HAP-1 (cell line): Measurements from ENCODE around the gene ABCB10.

Experiments
- DNase-seq, 2 experiments: peaks; one replicate each; pipeline ENCODE4 v3.0.0-alpha.2; 2016 to 2020; ENCODE audit warnings: low spot score in 2 of 2
- H3K27me3 ChIP-seq: fragments of 250-450 bp; sonication (Bioruptor Pico); 2 replicates; pipeline ENCODE4 v1.5.1; 2020; ENCODE audit warnings: low read depth, mild to moderate bottlenecking, moderate library complexity
- H3K36me3 ChIP-seq: fragments of 250-450 bp; sonication (Bioruptor Pico); replicated peaks from 2 replicates; pipeline ENCODE4 v1.5.1; 2020; ENCODE audit warnings: mild to moderate bottlenecking
- H3K4me1 ChIP-seq: fragments of 250-450 bp; sonication (Bioruptor Pico); 2 replicates; pipeline ENCODE4 v1.5.1; 2020; ENCODE audit warnings: mild to moderate bottlenecking
- H3K4me3 ChIP-seq: fragments of 250-450 bp; sonication (Bioruptor Pico); 2 replicates; pipeline ENCODE4 v1.5.1; 2020; ENCODE audit warnings: mild to moderate bottlenecking, moderate library complexity
- H3K9me3 ChIP-seq: fragments of 250-450 bp; sonication (Bioruptor Pico); 2 replicates; pipeline ENCODE4 v1.5.1; 2020; ENCODE audit warnings: mild to moderate bottlenecking, moderate library complexity
- in situ Hi-C: fragments of 300-500 bp; cut with MboI; formaldehyde crosslinking; loops from 3 replicates; pipeline ENCODE4 v1.14.3; 2020; ENCODE audit warnings: low sequenced_read_pairs, inconsistent platforms, mixed read lengths

Gene ABCB10

DNA sequence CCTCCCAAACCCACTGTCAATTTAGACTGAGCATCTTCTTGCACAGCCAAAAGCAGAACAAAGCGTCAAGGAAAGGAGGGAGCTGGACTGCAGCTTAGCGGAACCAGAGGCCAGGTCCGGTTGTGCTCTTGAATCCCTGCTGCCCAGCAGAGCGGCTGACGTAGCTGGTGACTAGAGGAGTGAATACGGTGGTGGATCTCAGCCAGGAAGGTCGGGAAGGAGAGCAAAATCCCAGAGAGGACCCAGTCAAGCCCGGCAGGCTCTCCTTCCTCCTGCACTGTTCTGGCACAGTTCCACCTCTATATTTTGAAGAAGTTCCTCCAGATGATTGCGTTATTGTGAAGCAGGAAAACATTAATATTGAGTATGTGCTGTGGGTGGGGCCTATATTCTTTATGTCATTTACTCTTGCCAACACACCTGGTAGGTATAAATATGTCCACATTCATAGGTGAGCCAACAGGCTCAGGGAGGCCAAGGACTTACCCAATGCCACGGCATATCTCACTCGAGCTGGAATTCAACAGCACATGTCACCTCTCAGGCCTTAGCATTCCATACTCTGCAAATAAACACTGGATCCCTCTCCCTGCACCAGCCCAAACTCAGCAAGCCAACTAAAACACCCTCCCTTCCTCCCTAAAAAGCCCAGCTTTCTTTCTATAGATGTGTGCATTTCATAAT lies 23.6 kb upstream of the ABCB10 start:
- no peaks in the 10 kb centered on the region for H3K36me3 ChIP-seq
- no peaks in the 10 kb centered on the region for H3K9me3 ChIP-seq
- no peak overlapping the region for H3K4me3 ChIP-seq
- H3K4me1 ChIP-seq = peaks cover 4% of the 10 kb centered on the region
- H3K27me3 ChIP-seq = no peaks in the 10 kb centered on the region
- DNase-seq = no peak
- in situ Hi-C loops = no loop called here

DNA sequence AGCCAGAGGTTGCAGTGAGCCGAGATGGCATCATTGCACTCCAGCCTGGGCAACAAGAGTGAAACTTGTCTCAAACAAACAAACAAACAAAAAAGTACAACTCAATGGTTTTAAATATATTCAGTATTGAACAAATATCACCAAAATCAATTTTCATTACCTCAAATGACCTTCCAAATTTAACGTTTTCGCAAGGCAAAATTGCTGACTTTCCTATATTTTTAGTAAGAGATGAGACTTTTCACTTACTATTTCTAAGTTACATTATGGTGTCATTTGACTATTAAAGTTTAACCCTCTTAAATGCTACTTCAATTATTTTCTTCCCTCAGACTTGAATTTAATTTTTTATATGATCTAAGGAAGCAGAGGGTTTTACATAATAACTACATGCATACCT lies 23.0 kb upstream of the ABCB10 start:
- in situ Hi-C loops = no loop called here
- H3K9me3 ChIP-seq = no peaks in the 10 kb centered on the region
- DNase-seq = no peak

DNA sequence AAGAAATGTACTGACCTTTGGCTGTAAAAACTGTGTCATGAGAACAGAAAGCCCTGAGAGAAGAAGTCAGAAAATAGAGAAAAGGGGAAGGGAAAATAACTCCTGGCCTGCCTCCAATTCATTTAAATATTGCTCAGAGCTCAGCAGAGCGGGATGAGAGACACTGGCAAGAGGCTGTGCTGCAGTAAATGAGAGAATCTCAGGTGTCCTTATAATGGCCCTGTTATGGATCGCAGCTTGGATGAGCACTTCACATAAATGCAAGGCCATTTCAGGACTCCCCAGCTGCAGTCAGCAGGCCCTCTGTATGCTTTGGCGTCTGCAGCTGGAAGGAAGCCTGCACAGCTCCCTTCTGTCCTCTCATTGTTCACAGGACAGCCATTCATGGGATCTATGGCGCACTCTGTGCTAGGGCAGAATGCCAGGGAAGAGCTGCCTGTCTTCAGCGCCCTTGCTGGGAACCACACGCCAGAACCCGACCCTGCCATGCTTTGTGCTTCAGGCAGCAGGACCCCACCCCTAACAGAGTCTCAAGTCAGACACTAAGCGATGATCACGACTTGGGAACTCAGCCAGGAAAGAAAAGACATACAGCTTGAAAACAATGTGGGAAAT lies 20.7 kb upstream of the ABCB10 start:
- no peak overlapping the region for H3K4me3 ChIP-seq
- in situ Hi-C loops = no loop called here

More for the DNA sequence above, 23.0 kb upstream of the ABCB10 start:
- Histone ChIP-seq H3K36me3 (no peaks in the 10 kb centered on the region), H3K4me1 (peaks cover 4% of the 10 kb centered on the region), H3K27me3 (no peaks in the 10 kb centered on the region), H3K4me3 (no peak overlapping the region)

DNA sequence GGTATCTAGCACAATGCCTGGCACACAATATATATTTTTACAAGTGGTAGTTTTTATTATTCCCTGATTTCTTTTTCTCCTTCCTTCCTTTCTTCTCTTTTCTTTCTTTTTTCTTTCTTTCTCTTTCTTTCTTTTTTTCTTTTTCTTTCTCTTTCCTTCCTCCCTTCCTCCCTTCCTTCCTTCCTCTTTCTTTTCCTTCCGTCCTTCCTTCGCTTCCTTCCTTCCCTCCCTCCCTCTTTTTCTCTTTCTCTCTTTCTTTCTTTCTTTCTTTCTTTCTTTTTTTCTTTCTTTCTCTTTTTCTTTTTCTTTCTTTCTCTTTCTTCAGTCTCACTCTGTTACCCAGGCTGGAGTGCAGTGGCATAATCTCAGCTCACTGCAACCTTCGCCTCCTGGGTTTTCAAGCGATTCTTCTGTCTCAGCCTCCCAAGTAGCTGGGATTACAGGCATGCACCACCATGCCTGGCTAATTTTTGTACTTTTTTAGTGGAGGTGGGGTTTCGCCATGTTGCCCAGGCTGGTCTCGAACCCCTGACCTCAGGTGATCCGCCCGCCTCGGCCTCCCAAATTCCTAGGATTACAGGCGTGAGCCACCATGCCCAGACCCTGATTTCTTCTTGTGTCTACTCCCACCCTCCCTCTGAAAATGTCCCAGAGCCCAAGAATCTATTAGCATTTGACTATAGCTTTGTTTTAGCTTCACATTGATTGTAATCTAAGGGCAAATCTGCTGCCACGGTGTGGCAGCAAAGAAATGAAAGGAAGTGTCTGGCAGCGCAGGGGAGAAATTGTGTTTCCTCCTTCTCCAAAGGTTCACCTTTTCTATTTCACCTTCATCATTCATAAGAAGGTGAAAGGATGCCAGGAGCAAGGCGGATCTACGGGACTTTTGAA lies 19.9 kb upstream of the ABCB10 start:
- peak in 1 of 2 experiments; percentile 15 for DNase-seq
- no peak overlapping the region for H3K4me3 ChIP-seq
- no peaks in the 10 kb centered on the region for H3K9me3 ChIP-seq
- no peaks in the 10 kb centered on the region for H3K27me3 ChIP-seq
- peaks cover 4% of the 10 kb centered on the region for H3K4me1 ChIP-seq
- in situ Hi-C loops = no loop called here
- H3K36me3 ChIP-seq = no peaks in the 10 kb centered on the region

More for the DNA sequence above, 20.7 kb upstream of the ABCB10 start:
- peak in 1 of 2 experiments; percentile 59 for DNase-seq
- peaks cover 4% of the 10 kb centered on the region for H3K4me1 ChIP-seq
- H3K36me3 ChIP-seq = no peaks in the 10 kb centered on the region
- no peaks in the 10 kb centered on the region for H3K9me3 ChIP-seq
- H3K27me3 ChIP-seq = no peaks in the 10 kb centered on the region

DNA sequence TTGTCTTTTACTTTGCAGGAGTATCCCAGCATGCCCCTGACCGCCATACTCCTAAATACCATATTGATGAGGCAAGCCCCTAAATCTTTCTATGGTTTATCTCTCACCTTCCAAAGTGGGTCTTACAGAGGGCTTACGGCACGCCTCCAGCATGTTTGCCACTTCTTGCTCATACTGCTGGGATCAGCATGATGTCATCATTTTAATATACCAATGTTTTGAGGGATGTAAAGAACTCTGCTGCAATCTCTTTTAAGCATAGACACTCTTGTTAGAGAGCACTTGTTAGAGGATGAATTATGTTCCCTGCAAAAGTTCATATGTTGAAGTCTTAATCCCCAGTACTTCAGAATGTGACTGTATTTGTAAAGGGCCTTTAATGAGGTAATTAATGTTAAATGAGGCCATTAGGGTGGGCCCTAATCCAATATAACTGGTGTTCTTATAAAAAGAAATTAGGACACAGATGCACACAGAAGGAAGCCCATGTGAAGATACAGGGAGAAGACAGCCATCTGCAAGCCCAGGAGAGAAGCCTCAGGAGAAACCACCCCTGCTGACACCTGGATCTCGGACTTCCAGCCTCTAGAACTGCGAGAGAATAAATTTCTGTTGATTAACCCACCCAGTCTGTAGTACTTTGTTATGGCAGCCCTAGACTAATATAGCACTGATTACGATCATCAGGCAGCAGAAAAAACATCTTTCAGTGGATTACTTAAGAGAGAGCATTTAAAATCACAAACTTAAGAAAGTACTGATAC lies 16.4 kb upstream of the ABCB10 start:
- H3K36me3 ChIP-seq = no peaks in the 10 kb centered on the region
- H3K27me3 ChIP-seq = no peaks in the 10 kb centered on the region
- H3K9me3 ChIP-seq = no peaks in the 10 kb centered on the region
- H3K4me3 ChIP-seq = no peak overlapping the region
- in situ Hi-C loops = no loop called here
- peaks cover 4% of the 10 kb centered on the region for H3K4me1 ChIP-seq
- no peak for DNase-seq

DNA sequence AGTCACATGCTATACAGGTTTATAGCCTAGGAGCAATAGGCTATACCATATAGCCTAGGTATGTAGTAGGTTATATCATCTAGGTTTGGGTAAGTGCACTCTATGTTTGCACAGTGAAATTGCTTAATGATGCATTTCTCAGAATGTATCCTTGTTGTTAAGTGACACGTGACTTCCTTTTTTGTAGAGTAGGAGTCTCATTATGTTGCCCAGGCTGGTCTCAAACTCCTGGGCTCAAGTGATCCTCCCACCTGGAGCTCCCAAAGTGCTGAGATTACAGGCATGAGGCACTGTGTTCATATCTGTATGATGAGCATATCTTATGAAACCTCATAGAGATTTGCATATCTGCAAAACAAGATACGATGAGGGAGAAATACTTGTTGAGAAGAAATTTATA lies 13.8 kb upstream of the ABCB10 start:
- Histone ChIP-seq H3K36me3 (no peaks in the 10 kb centered on the region), H3K27me3 (no peaks in the 10 kb centered on the region), H3K9me3 (no peaks in the 10 kb centered on the region), H3K4me1 (no peaks in the 10 kb centered on the region), H3K4me3 (no peak overlapping the region)
- no peak for DNase-seq
- in situ Hi-C loops = no loop called here

DNA sequence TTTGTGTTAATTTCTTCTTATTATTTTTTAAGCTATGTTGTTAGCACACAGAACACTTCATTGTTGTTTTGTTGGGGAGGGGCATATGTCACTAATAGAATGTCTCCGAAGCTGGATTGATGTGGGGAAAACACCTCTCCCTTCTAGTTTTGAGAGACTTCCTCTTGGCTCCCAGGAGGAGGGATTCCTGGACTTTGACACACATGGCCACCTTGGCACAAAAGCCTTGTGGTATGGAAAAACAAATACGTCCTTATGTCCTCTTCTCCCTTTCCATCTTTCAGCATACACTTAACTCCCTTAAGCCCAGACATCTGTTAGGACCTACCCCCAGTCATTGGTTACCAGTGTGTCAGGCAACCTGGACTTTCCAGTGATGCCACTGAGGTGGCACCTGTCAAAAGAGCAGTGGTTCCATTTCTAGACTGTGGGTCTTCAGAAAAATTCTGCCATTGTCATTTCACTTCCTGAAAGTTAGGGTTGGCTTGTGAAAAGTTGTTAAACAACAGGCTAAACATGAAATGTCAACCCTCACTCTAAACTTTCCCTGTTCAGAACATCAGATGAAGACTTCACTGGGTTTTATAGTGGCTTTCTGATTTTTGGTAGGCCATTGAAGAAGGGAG lies 12.5 kb upstream of the ABCB10 start:
- no peak for DNase-seq
- Histone ChIP-seq H3K4me1 (no peaks in the 10 kb centered on the region), H3K4me3 (no peak overlapping the region), H3K36me3 (no peaks in the 10 kb centered on the region), H3K27me3 (no peaks in the 10 kb centered on the region), H3K9me3 (no peaks in the 10 kb centered on the region)
- in situ Hi-C loops = no loop called here

DNA sequence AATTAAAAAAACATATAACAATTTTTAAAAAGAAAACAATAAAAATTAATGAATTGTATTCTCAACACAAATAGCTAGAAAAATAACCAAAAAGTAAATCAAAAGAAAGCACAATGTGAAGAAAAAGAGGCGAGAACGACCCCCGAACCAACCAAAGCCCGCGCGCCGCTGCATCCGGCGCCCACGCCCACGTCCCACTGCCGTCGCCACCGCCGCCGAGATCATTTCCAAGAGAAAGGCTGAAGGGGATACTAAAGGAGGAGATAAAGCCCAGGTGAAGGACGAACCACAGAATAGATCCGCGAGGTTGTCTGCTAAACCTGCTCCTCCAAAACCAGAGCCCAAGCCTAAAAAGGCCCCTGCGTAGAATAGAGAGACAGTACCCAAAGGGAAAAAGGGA lies 11.8 kb upstream of the ABCB10 start:
- H3K9me3 ChIP-seq = no peaks in the 10 kb centered on the region
- H3K4me3 ChIP-seq = no peak overlapping the region
- no peak for DNase-seq
- in situ Hi-C loops = no loop called here
- H3K27me3 ChIP-seq = no peaks in the 10 kb centered on the region
- H3K4me1 ChIP-seq = no peaks in the 10 kb centered on the region
- H3K36me3 ChIP-seq = no peaks in the 10 kb centered on the region

DNA sequence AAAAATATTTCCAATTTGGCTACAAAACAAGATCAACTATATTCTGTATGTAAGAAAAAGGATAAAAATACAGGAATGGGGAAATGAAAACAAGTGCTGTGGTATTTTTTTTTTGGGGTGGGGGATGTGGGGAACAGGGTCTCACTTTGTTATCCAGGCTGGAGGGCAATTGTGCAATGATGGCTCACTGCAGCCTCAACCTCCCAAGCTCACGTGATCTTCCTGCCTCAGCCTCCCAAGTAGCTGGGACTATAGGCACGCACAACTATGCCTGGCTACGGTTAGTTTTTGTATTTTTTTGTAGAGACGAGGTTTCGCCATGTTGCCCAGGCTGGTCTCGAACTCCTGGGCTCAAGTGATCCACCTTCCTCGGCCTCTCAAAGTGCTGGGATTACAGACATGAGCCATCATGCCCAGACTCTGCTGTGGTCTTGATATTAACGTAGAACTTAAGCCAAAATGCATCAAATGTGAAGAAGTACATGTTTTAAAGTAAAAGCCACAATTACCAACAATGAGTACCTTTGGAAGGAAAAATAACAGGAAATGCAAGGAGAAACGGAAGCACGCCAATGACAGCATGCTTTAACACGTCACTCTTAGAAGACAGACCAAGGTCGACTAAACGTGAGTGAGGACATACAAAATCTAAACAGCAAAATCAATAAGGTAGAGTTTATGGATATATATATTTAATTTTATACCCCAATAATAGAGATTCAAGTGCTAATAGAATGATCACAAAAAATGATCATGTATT lies 8.8 kb upstream of the ABCB10 start:
- Histone ChIP-seq H3K27me3 (no peaks in the 10 kb centered on the region), H3K4me3 (no peak overlapping the region), H3K4me1 (peaks cover 8% of the 10 kb centered on the region), H3K9me3 (no peaks in the 10 kb centered on the region), H3K36me3 (no peaks in the 10 kb centered on the region)
- no peak for DNase-seq
- in situ Hi-C loops = no loop called here

DNA sequence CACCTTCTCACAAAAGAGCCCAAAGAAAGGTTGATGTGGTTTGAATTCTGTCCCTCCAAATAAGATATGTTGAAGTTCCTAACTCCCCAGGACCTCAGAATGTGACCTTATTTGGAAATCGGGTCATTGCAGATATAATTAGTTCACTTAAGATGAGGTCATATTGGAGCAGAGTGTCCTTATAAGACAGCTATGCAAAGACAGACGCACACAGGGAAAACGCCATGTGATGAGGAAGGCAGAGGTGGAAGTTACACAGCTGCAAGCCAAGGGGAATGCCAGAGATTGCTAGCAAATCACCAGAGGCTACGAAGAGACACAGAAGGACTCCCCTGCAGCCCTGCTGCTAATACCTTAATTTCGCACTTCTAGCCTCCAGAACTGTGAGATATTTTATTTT lies 5.2 kb upstream of the ABCB10 start:
- Histone ChIP-seq H3K4me1 (peaks cover 13% of the 10 kb centered on the region), H3K4me3 (no peak overlapping the region), H3K9me3 (no peaks in the 10 kb centered on the region), H3K36me3 (no peaks in the 10 kb centered on the region), H3K27me3 (no peaks in the 10 kb centered on the region)
- no peak for DNase-seq
- in situ Hi-C loops = loop anchor here (5.0 kb wide), 1 partner anchor 64 kb away; the partner anchor contains the start of genes TAF5L and URB2

DNA sequence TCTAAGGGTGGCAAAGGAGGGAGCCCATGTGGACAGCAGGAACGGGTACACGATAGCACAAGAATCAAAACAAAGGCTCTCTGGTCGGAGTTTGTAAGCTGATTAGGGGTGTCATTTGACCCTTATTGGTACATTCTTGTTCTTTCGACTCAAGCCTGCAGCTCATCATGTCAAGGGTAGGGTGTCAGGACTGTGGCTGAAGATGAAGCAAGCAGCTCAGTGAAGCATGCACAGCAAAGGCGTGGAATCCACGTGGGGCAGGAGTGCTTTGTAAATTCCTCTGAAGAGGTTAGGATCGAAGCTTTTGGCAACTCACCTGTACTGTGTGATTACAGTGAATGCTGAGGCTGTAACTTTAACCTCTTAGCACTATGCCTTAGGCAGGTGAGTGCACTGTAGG lies 4.7 kb upstream of the ABCB10 start:
- Histone ChIP-seq H3K4me1 (peaks cover 13% of the 10 kb centered on the region), H3K27me3 (no peaks in the 10 kb centered on the region), H3K9me3 (no peaks in the 10 kb centered on the region), H3K4me3 (no peak overlapping the region), H3K36me3 (no peaks in the 10 kb centered on the region)
- DNase-seq = no peak
- in situ Hi-C loops = loop anchor here (5.0 kb wide), 1 partner anchor 64 kb away; the partner anchor contains the start of genes TAF5L and URB2

DNA sequence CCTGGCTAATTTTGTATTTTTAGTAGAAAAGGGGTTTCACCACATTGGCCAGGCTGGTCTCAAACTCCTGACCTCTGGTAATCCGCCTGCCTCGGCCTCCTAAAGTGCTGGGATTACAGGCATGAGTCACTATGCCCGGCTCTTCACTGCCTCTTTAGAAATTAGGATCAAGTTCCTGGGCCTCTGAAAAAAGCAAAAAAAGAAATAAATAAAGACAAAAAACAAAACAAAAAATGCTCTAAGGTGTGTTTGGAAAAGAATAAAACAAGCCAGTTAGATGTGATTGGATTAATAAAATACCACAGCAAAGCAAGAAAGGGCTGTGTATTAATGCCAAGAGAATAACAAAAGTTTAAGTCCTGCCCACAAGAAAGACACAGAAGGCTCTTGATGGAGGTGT lies 4.2 kb upstream of the ABCB10 start:
- no peak for DNase-seq
- in situ Hi-C loops = loop anchor here (5.0 kb wide), 1 partner anchor 65 kb away; the partner anchor contains the start of genes TAF5L and URB2
- Histone ChIP-seq H3K27me3 (no peaks in the 10 kb centered on the region), H3K4me1 (peaks cover 13% of the 10 kb centered on the region), H3K4me3 (no peak overlapping the region), H3K9me3 (no peaks in the 10 kb centered on the region), H3K36me3 (no peaks in the 10 kb centered on the region)
